ENCODE results near the gene C16orf86.

The C16orf86 gene

GRCh38 chr16:67654403-67654911, 12.2 kb upstream of the C16orf86 start:
- DNase-seq: no peak

GRCh38 chr16:67655363-67655762, 11.3 kb upstream of the C16orf86 start:
- DNase-seq: no peak

- DNase-seq: no peak
These were observed 10.1 kb upstream of the C16orf86 start for GRCh38 chr16:67656344-67657016.

- DNase-seq: no peak
These were observed 9.5 kb upstream of the C16orf86 start for GRCh38 chr16:67657017-67657608.

GRCh38 chr16:67657751-67658518, 8.7 kb upstream of the C16orf86 start:
- DNase-seq: no peak

- DNase-seq: no peak
These were observed 7.6 kb upstream of the C16orf86 start for GRCh38 chr16:67658849-67659674.

GRCh38 chr16:67659675-67660563, 6.7 kb upstream of the C16orf86 start, which contains the start of gene ACD:
ACD (minus strand) TSS chr16:67660260; CDS start chr16:67660220, 40 bp downstream.
- peak; percentile 64 for DNase-seq

GRCh38 chr16:67660564-67661028, 6.0 kb upstream of the C16orf86 start, which contains the start of gene PARD6A:
PARD6A (plus strand) TSS chr16:67660960; CDS start chr16:67661039, 79 bp downstream.
- peak; percentile 58 for DNase-seq

GRCh38 chr16:67661101-67661761, 5.4 kb upstream of the C16orf86 start:
- DNase-seq: no peak

GRCh38 chr16:67661886-67662652, 4.5 kb upstream of the C16orf86 start:
- no peak for DNase-seq

GRCh38 chr16:67662653-67663010, 4.0 kb upstream of the C16orf86 start:
- no peak for DNase-seq

- DNase-seq: no peak
These were observed 3.3 kb upstream of the C16orf86 start for GRCh38 chr16:67663151-67663876.

GRCh38 chr16:67663877-67664222, 2.8 kb upstream of the C16orf86 start:
- no peak for DNase-seq

GRCh38 chr16:67664258-67664657, 2.4 kb upstream of the C16orf86 start:
- no peak for DNase-seq

- no peak for DNase-seq
These were observed 1.7 kb upstream of the C16orf86 start for GRCh38 chr16:67664871-67665270.

- DNase-seq: no peak
These were observed 1.0 kb upstream of the C16orf86 start for GRCh38 chr16:67665598-67665997.

GRCh38 chr16:67666032-67666551, 522 bp upstream of the C16orf86 start:
- no peak for DNase-seq

- no peak for DNase-seq
These were observed 821 bp downstream of the C16orf86 start for GRCh38 chr16:67667453-67667816.

- no peak for DNase-seq
These were observed 1.3 kb downstream of the C16orf86 start for GRCh38 chr16:67667817-67668494.
